SK-N-SH (cell line): ENCODE data around the gene ATF3. TPM values are rescaled to one million over a fixed set of nuclear protein-coding genes. Genes with fewer than 3 reads are reported as not detected.

ENCODE experiments used
- CTCF ChIA-PET: fragments of 300-600, 350-600 bp; formaldehyde crosslinking; extraction: SDS; loops from one replicate; lab custom pipeline; 2021; lab: Yijun Ruan, JAX
- POLR2A ChIA-PET: fragments of 350-600 bp; sonication (Branson Sonifier 250); formaldehyde crosslinking; extraction: SDS; loops from one replicate; lab custom pipeline; 2020; ENCODE audit warnings: antibody characterized with exemption, inconsistent platforms; lab: Yijun Ruan, JAX
- DNase-seq: peaks from one replicate; pipeline ENCODE4 v3.0.0; 2012
- H2AFZ ChIP-seq: fragments of 200-600 bp; sonication (generic); 2 replicates; pipeline ENCODE4 v1.8.1; 2016; ENCODE audit warnings: antibody characterized with exemption, mild to moderate bottlenecking, low read depth
- H3F3A ChIP-seq: fragments of 200-600 bp; sonication (generic); replicated peaks from 2 replicates; pipeline ENCODE3; 2016; ENCODE audit warnings: antibody characterized with exemption, mild to moderate bottlenecking; ENCODE audit not compliant: insufficient read depth
- H3K27ac ChIP-seq, 2 experiments: fragments of 200-500 bp in 1 of 2; fragments of 200-600 bp in 1 of 2; sonication (Bioruptor generic) in 1 of 2; sonication (generic), shearing (Covaris generic) in 1 of 2; 2 replicates each; pipeline versions ENCODE4 v1.5.1 to v1.6.1; 2014 to 2016; ENCODE audit warnings: low read depth in 2 of 2, inconsistent platforms in 1 of 2, low read length in 1 of 2, mild to moderate bottlenecking in 1 of 2, mixed read lengths in 1 of 2
- H3K27me3 ChIP-seq: fragments of 200-600 bp; sonication (generic), shearing (Covaris generic); 2 replicates; pipeline ENCODE4 v1.6.1; 2016; ENCODE audit warnings: mixed run types; ENCODE audit not compliant: insufficient read depth
- H3K36me3 ChIP-seq, 2 experiments: fragments of 200-500 bp in 1 of 2; fragments of 200-600 bp in 1 of 2; sonication (Bioruptor generic) in 1 of 2; sonication (generic) in 1 of 2; replicated peaks in 1 of 2; 2 replicates each; pipeline versions ENCODE3 to v1.5.1; 2014 to 2016; ENCODE audit warnings: low read length in 1 of 2, mild to moderate bottlenecking in 1 of 2; ENCODE audit not compliant: insufficient read depth in 2 of 2, control insufficient read depth in 1 of 2
- H3K4me1 ChIP-seq, 2 experiments: fragments of 200-500 bp in 1 of 2; fragments of 200-600 bp in 1 of 2; sonication (Bioruptor generic) in 1 of 2; sonication (generic), shearing (Covaris generic) in 1 of 2; 2 replicates each; pipeline versions ENCODE4 v1.5.1 to v1.6.1; 2014 to 2016; ENCODE audit warnings: low read depth in 1 of 2, low read length in 1 of 2, mixed run types in 1 of 2; ENCODE audit not compliant: insufficient read depth in 2 of 2, control insufficient read depth in 1 of 2
- H3K4me2 ChIP-seq: fragments of 200-600 bp; sonication (generic), shearing (Covaris generic); 2 replicates; pipeline ENCODE4 v1.6.1; 2017; ENCODE audit warnings: mixed run types
- H3K4me3 ChIP-seq, 2 experiments: fragments of 200-500 bp in 1 of 2; fragments of 200-600 bp in 1 of 2; sonication (Bioruptor generic) in 1 of 2; sonication (generic), shearing (Covaris generic) in 1 of 2; 2 replicates each; pipeline versions ENCODE4 v1.5.1 to v1.8.1; 2014 to 2016; ENCODE audit warnings: low read depth in 2 of 2, inconsistent platforms in 1 of 2, low read length in 1 of 2, mild to moderate bottlenecking in 1 of 2, mixed read lengths in 1 of 2, moderate library complexity in 1 of 2
- H3K79me2 ChIP-seq: fragments of 200-600 bp; sonication (generic); 2 replicates; pipeline ENCODE4 v1.8.1; 2017; ENCODE audit warnings: mild to moderate bottlenecking; ENCODE audit not compliant: insufficient read depth
- H3K9ac ChIP-seq: fragments of 200-600 bp; sonication (generic); 2 replicates; pipeline ENCODE4 v1.6.1; 2017; ENCODE audit warnings: mixed run types
- H3K9me2 ChIP-seq: fragments of 200-600 bp; sonication (generic); 2 replicates; pipeline ENCODE4 v1.6.1; 2017; ENCODE audit warnings: mixed run types
- H3K9me3 ChIP-seq: fragments of 200-600 bp; sonication (generic); 2 replicates; pipeline ENCODE4 v1.6.1; 2017; ENCODE audit warnings: mixed run types, mild to moderate bottlenecking, moderate library complexity
- H4K20me1 ChIP-seq: fragments of 200-600 bp; sonication (generic); 2 replicates; pipeline ENCODE4 v1.6.1; 2017; ENCODE audit warnings: mild to moderate bottlenecking, mixed run types; ENCODE audit not compliant: insufficient read depth
- CHD2 ChIP-seq: fragments of 150-350 bp; IDR thresholded peaks from 2 replicates; pipeline ENCODE4 v1.6.1; 2018; ENCODE audit warnings: low read length; ENCODE audit not compliant: partially characterized antibody
- ELF1 ChIP-seq: IDR thresholded peaks from 2 replicates; pipeline ENCODE4 v1.4.0; 2012
- FOXJ3 ChIP-seq: sonication (generic); formaldehyde crosslinking; IDR thresholded peaks from 2 replicates; pipeline ENCODE4 v1.5.1; 2020; ENCODE audit warnings: mild to moderate bottlenecking, missing genetic modification reagents
- FOXM1 ChIP-seq: IDR thresholded peaks from 2 replicates; pipeline ENCODE4 v1.4.0; 2012; ENCODE audit warnings: low read depth, mild to moderate bottlenecking
- JUND ChIP-seq: IDR thresholded peaks from 2 replicates; pipeline ENCODE4 v1.4.0; 2012
- MEF2A ChIP-seq: IDR thresholded peaks from 2 replicates; pipeline ENCODE4 v1.4.0; 2012; ENCODE audit warnings: low read depth, borderline replicate concordance
- MXI1 ChIP-seq: IDR thresholded peaks from 2 replicates; pipeline ENCODE4 v1.6.1; 2012; ENCODE audit warnings: mild to moderate bottlenecking, low read depth, low read length, improper control_type of control experiment
- NRF1 ChIP-seq: IDR thresholded peaks from 2 replicates; pipeline ENCODE4 v1.6.1; 2012; ENCODE audit warnings: low read depth, mild to moderate bottlenecking, low read length
- RCOR1 ChIP-seq: fragments of 150-350 bp; IDR thresholded peaks from 2 replicates; pipeline ENCODE4 v1.6.1; 2017; ENCODE audit warnings: antibody characterized with exemption, low read length
- RFX5 ChIP-seq: IDR thresholded peaks from 2 replicates; pipeline ENCODE4 v1.6.1; 2012; ENCODE audit warnings: mild to moderate bottlenecking, improper control_type of control experiment, low read length
- TEAD4 ChIP-seq: IDR thresholded peaks from 2 replicates; pipeline ENCODE4 v1.4.0; 2012; ENCODE audit warnings: mild to moderate bottlenecking, borderline replicate concordance; ENCODE audit not compliant: insufficient read depth
- YY1 ChIP-seq: IDR thresholded peaks from 2 replicates; pipeline ENCODE4 v1.4.0; 2012; ENCODE audit warnings: low read depth, mild to moderate bottlenecking
- WGBS: methylation state at CpG from one replicate; pipeline ENCODE4 v1.1.6; 2017; ENCODE audit warnings: low lambda C conversion rate; 5-methylcytosine and 5-hydroxymethylcytosine counted together
- polyA plus RNA-seq, 3 experiments: library from polyadenylated mRNA; depleted of rRNA; stranded (reverse); fragments of >200 nt; gene quantifications; 2 replicates each; pipeline ENCODE4 v1.2.3, GENCODE V29; 2012
- TF ChIP-seq, protein P1 (sequence below): IDR thresholded peaks from 2 replicates; pipeline ENCODE4 v1.6.1; 2012; ENCODE audit warnings: mild to moderate bottlenecking, low read depth, low read length, moderate library complexity
- TF ChIP-seq, protein P2 (sequence below): fragments of 200-600 bp; sonication (generic); IDR thresholded peaks from 2 replicates; pipeline ENCODE4 v1.6.1; 2017; ENCODE audit warnings: antibody characterized with exemption, mild to moderate bottlenecking, moderate library complexity
- TF ChIP-seq, protein P3 (sequence below): fragments of 150-350 bp; IDR thresholded peaks from 2 replicates; pipeline ENCODE4 v1.6.1; 2017; ENCODE audit warnings: antibody characterized with exemption, low read length, low read depth, borderline replicate concordance
- TF ChIP-seq, protein P4 (sequence below): IDR thresholded peaks from 2 replicates; pipeline ENCODE4; 2012
- TF ChIP-seq, protein P5 (sequence below): IDR thresholded peaks from 2 replicates; pipeline ENCODE4 v1.4.0; 2012; ENCODE audit warnings: low read depth, borderline replicate concordance

The ATF3 gene
- polyA plus RNA-seq, 1 of the 3 experiments (the other 2 are of a cell fraction), result 29.7 TPM

DNA sequence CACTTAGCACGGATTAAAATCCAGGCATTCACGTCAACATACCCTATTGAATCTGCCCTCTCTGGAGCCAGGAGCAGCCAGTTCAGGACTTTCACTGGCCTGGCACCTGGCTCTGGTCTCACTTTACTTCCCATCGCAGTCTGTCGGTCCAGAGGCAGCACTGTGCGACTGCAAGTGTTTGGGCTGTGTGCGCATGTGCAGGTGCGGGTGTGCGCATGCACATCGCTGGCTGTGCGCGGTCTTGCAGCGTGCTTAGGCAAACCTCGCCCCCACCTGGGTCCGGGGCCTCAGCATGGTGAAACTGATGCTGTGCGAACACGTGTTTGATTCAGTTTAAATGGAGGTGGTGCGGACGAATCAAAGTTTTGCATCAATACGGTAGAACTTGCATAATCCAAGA lies 38.0 kb downstream of the ATF3 start:
- H2AFZ ChIP-seq, result no peak overlapping the region
- H3K27ac ChIP-seq, result no peak overlapping the region
- TF ChIP-seq, protein P1, sequence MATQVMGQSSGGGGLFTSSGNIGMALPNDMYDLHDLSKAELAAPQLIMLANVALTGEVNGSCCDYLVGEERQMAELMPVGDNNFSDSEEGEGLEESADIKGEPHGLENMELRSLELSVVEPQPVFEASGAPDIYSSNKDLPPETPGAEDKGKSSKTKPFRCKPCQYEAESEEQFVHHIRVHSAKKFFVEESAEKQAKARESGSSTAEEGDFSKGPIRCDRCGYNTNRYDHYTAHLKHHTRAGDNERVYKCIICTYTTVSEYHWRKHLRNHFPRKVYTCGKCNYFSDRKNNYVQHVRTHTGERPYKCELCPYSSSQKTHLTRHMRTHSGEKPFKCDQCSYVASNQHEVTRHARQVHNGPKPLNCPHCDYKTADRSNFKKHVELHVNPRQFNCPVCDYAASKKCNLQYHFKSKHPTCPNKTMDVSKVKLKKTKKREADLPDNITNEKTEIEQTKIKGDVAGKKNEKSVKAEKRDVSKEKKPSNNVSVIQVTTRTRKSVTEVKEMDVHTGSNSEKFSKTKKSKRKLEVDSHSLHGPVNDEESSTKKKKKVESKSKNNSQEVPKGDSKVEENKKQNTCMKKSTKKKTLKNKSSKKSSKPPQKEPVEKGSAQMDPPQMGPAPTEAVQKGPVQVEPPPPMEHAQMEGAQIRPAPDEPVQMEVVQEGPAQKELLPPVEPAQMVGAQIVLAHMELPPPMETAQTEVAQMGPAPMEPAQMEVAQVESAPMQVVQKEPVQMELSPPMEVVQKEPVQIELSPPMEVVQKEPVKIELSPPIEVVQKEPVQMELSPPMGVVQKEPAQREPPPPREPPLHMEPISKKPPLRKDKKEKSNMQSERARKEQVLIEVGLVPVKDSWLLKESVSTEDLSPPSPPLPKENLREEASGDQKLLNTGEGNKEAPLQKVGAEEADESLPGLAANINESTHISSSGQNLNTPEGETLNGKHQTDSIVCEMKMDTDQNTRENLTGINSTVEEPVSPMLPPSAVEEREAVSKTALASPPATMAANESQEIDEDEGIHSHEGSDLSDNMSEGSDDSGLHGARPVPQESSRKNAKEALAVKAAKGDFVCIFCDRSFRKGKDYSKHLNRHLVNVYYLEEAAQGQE, result no peak
- no peak for TF ChIP-seq FOXJ3
- TF ChIP-seq YY1, result no peak
- TF ChIP-seq CHD2, result no peak
- TF ChIP-seq RCOR1, result no peak
- no peak for TF ChIP-seq ELF1
- TF ChIP-seq FOXM1, result no peak
- TF ChIP-seq MXI1, result no peak
- no peak for TF ChIP-seq NRF1
- no peak for TF ChIP-seq RFX5
- TF ChIP-seq JUND, result no peak
- TF ChIP-seq, protein P2, sequence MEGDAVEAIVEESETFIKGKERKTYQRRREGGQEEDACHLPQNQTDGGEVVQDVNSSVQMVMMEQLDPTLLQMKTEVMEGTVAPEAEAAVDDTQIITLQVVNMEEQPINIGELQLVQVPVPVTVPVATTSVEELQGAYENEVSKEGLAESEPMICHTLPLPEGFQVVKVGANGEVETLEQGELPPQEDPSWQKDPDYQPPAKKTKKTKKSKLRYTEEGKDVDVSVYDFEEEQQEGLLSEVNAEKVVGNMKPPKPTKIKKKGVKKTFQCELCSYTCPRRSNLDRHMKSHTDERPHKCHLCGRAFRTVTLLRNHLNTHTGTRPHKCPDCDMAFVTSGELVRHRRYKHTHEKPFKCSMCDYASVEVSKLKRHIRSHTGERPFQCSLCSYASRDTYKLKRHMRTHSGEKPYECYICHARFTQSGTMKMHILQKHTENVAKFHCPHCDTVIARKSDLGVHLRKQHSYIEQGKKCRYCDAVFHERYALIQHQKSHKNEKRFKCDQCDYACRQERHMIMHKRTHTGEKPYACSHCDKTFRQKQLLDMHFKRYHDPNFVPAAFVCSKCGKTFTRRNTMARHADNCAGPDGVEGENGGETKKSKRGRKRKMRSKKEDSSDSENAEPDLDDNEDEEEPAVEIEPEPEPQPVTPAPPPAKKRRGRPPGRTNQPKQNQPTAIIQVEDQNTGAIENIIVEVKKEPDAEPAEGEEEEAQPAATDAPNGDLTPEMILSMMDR, result no peak
- TF ChIP-seq, protein P3, sequence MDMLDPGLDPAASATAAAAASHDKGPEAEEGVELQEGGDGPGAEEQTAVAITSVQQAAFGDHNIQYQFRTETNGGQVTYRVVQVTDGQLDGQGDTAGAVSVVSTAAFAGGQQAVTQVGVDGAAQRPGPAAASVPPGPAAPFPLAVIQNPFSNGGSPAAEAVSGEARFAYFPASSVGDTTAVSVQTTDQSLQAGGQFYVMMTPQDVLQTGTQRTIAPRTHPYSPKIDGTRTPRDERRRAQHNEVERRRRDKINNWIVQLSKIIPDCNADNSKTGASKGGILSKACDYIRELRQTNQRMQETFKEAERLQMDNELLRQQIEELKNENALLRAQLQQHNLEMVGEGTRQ, result no peak
- TF ChIP-seq TEAD4, result no peak
- TF ChIP-seq, protein P4, sequence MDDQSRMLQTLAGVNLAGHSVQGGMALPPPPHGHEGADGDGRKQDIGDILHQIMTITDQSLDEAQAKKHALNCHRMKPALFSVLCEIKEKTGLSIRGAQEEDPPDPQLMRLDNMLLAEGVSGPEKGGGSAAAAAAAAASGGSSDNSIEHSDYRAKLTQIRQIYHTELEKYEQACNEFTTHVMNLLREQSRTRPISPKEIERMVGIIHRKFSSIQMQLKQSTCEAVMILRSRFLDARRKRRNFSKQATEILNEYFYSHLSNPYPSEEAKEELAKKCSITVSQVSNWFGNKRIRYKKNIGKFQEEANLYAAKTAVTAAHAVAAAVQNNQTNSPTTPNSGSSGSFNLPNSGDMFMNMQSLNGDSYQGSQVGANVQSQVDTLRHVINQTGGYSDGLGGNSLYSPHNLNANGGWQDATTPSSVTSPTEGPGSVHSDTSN, result no peak
- TF ChIP-seq, protein P5, sequence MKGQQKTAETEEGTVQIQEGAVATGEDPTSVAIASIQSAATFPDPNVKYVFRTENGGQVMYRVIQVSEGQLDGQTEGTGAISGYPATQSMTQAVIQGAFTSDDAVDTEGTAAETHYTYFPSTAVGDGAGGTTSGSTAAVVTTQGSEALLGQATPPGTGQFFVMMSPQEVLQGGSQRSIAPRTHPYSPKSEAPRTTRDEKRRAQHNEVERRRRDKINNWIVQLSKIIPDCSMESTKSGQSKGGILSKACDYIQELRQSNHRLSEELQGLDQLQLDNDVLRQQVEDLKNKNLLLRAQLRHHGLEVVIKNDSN, result no peak
- no peak for TF ChIP-seq MEF2A
- H3K4me1 ChIP-seq, result peaks cover 0 to 3% of the 10 kb centered on the region in 2 experiments; a peak in 1 of 4 replicates
- no peaks in the 10 kb centered on the region for H3K79me2 ChIP-seq
- WGBS, result 87% methylated on average over 19 of the region's 19 CpGs
- no peak overlapping the region for H3K9ac ChIP-seq
- H3K4me3 ChIP-seq, result no peak overlapping the region
- H4K20me1 ChIP-seq, result no peaks in the 10 kb centered on the region
- H3K9me3 ChIP-seq, result no peaks in the 10 kb centered on the region
- no peaks in the 10 kb centered on the region for H3K36me3 ChIP-seq
- ChIA-PET POLR2A (no interaction called here), CTCF (no interaction called here)
- DNase-seq, result no peak
- H3K27me3 ChIP-seq, result peaks cover 16% of the 10 kb centered on the region; the same call in 1 of the 2 replicates
- H3K9me2 ChIP-seq, result no peaks in the 10 kb centered on the region
- no peak overlapping the region for H3K4me2 ChIP-seq
- no peaks in the 10 kb centered on the region for H3F3A ChIP-seq
